Activated T-cell treated with anti-CD3 and anti-CD28 coated beads for 1 hour (primary cell): ENCODE results near the gene RIPOR3.
"Not testable (repeated sequence)": the region's sequence is repeated elsewhere in the genome, so short reads cannot be mapped to it uniquely, and the experiment has no call there.

Experiments used
- DNase-seq: peaks from one replicate; pipeline ENCODE4 v3.0.0-alpha.2; 2020; ENCODE audit warnings: low read depth

Gene RIPOR3

DNA sequence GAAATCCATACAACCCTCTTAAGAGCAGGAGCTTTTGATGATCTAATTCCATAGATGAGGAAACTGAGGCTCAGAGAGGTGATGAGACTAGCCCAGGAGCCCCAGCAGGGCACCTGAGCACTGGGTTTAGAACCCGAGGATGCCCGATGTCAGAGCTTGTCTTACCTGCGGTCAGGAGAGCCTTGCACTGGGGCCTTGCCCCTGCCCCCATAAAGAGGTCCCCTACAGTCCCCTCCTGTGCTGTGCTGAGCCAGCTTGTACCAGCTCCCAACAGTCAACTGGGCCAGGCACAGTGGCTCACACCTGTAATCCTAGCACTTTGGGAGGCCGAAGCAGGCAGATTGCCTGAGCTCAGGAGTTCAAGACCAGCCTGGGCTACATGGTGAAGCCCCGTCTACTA, 58.6 kb downstream of the RIPOR3 start:
- DNase-seq = no peak

GRCh38 chr20:50632236-50632635, 59.1 kb downstream of the RIPOR3 start:
- DNase-seq = no peak

DNA sequence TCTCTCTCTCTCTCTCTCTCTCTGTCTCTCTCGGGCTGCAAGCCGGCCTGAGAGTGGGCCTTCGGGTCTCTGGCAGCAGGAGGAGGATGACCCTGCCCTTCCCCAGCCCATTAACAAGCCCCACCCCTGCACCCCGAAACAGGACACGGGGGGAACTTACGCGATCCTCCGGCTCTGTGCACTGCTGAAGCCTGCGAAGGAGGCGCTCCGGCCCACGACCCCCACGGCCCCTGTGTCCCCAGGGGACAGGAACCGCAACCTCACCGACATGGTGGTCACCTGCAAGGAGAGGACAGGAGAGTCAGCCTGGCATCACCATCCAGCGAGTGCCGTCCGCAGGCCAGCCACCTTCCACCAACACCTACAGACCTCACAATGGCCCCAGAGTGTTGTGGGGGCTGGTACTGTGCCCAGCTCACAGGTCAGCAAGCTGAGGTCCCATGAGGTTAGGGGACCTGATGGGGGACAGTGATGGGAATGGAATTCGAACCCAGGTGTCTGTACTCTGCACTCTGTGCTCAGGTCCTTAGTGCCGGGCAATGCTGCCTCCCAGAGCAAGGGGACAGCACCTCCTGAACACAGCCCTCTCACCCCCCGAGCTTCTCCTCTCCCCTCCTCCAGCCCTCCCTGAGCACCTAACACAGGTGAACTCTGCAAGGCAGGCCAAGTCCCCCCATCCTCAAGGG, 60.6 kb downstream of the RIPOR3 start:
- DNase-seq = no peak

GRCh38 chr20:50629670-50630045, 61.7 kb downstream of the RIPOR3 start:
- no peak for DNase-seq

GRCh38 chr20:50628853-50629669, 62.3 kb downstream of the RIPOR3 start:
- no peak for DNase-seq

DNA sequence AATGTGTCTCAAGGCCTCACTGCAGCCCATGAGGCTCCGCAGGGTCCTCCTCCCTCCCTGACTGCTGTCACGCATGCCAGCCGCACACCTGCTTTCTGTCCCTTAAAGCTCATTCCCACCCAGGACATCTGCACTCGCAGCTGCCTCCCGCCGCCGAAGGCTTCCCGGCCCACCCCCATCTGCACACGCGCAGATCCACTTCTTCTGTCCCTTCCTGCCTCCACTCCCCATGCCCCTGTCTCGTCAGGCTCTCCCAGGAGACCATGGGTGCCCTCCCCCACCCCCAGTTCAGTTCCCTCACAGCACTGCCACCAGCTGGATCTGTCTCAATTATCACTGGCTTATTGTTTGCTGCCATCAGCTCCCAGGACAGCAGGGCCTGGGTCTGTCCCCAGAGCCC, 63.0 kb downstream of the RIPOR3 start:
- no peak for DNase-seq

- DNase-seq = no peak
Measured at GRCh38 chr20:50627747-50628146, 63.6 kb downstream of the RIPOR3 start.

DNA sequence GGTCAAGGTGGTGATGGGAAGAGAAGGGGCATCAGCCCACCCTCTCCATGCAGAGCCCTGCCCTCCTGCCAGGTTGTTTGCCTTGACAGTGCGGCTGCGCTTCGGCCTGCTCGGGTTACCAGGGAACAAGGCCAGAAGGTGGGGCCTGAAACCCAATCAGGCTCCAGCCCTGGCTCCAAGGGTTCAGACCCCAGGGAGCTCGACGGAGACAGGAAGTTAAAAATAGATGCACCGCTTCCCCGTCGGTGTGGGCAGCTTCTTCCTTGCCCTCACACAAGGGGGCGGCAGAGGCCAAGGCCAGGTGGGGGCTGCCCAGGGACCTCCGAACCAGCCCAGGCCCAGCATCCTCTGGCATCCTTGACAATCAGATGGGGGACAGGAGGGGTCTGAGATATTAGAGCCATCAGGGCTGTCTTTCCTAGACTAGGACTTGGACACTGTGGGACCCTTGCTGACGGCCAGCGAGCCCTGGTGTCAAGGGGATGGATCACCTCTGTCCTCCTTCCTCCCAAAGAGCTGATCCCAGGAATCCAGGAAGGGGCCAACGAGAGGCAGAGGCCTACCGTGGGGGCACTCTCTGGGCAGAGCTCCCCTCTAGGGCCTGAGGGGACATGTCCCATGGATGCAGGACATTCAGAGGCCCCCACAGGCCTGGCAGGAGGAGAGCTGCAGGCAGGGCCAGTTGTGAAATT, 65.2 kb downstream of the RIPOR3 start:
- DNase-seq = no peak

DNA sequence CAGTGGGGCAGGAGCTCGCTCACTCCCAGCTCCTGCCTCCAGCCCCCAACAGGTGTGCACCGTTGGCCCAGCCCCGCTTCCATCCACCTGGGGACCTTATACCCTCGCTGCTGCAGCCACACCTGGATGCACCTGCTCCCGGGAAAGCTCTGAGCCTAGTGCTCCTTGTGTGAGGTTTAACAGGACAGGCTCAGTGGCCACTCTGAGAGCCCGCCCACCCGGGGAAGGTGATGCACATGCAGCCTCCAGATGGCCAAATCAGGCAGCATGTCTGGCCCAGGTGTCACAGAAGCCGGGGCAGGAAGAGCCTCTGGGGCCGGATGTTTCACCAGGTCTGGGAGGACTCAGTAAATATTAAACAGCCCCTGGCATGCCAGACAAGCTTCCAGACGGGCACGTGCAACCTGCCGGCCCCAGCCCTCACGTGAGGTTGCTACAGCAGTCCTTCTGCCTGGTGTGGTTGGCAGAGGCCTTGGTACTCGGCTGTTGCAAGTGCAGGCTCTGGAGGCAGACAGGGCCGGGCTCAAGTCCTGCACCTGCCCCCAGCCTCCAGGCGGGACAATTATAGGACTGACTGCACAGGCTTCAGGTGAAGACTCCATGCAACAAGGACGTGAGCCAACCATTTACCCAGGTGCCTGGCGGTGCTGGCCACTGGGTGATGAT, 66.9 kb downstream of the RIPOR3 start:
- no peak for DNase-seq

DNA sequence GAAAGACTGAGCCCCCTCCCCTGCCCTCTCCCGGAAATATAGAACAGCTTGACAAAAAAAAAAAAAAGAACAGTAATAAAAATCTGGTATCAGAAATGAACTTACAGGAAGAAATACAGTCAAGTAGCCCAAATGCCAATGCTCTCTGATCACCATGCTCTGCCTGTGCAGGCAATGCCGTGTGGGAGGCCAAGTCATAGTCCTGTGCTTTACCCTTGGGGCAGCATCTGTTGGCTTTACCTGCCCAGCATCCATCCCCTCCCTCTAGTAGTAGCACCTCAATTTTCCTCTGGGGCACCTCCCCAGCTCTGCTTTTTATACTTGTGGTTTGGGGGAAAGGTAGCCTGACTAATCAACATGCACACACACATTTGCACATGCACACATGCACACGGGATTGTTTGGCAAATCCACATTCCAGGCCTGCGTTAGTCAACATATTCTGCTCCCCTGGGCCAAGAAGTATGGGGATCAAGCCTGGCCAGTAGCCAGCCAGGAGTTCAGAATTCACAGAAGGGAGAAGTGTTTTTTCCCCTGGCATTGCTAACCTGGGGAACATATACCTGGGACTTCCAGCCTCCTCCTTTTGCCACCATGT, 70.2 kb downstream of the RIPOR3 start:
- DNase-seq = no peak

DNA sequence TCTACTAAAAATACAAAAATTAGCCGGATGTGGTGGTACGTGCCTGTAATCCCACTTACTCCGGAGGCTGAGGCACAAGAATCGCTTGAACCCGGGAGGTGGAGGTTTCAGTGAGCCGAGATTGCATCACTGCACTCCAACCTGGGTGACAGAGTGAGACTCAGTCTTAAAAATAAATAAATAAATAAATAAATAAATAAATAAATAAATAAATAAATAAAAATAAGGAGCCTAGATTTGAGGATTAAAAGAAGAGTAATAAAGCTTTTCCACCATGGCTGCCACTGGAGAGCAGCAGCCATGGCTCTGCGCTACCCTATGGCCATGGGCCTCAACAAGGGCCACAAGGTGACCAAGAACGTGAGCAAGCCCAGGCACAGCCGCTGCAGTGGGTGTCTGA, 70.9 kb downstream of the RIPOR3 start:
- DNase-seq = not testable (repeated sequence)

- no peak for DNase-seq
Measured at GRCh38 chr20:50618537-50618936, 72.8 kb downstream of the RIPOR3 start.

- DNase-seq = no peak
Measured at GRCh38 chr20:50617022-50617421, 74.3 kb downstream of the RIPOR3 start.

GRCh38 chr20:50615407-50615806, 75.9 kb downstream of the RIPOR3 start:
- no peak for DNase-seq

- DNase-seq = no peak
Measured at GRCh38 chr20:50613438-50614169, 77.7 kb downstream of the RIPOR3 start.

DNA sequence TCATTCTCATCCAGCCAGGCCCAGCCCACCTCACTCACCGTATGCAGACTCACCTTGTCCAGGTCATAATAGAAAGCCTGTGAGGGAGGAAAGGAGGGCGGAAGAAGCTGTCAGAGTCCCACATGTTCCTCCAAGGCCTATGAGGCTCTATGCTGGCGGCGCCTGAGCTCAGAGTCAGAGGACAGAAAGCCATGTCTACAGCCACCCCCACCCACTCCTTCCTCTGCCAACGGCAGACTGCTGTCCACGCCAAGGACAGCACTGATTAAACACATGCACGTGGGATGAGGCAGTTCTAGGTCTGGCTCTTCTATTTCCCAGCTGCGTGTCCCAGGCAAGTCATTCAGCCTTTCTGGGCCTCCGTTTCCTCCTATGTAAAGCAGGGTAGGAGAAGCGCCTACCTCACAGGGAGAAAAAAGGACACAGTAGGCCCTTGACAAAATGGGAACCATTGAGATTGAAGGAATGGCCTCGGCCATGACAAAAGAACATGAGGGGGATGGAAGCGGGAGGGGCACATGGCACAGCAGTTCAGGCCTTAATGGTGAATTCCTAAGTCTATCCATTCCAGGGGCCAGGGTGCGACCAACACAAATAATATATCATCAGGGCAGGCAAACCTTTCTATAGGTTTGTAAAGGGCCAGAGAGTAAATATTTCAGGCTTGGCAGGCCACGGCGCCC, 80.1 kb downstream of the RIPOR3 start:
- DNase-seq = no peak

DNA sequence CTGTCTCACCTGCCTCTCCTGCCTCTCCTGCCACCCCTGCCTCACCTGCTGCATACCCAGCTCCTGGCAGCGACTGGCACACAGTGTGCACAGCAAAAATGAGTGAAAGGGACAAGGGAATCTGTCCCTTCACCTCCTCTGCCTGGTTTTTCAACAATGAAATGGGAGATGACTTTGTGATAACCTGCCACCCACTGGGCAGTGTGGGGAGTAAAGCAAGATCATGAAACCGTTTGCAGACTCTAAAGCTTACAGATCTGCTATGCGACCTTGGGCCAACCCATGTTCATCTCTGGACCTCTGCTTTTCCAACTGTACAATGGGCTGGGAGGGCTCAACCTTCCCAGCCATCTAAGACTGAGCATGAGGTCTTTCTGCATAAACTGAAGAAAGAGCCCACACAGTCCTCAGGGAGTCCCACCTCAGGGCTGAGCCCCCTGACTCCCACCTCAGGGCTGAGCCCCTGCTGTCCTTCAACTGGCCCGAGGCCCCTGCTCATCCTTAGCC, 81.1 kb downstream of the RIPOR3 start:
- DNase-seq = no peak

- no peak for DNase-seq
Measured at GRCh38 chr20:50609438-50609989, 81.8 kb downstream of the RIPOR3 start.

GRCh38 chr20:50608750-50609104, 82.6 kb downstream of the RIPOR3 start:
- DNase-seq = no peak
